HepG2 (cell line): ENCODE measurements around the gene AP5B1. TPM values are rescaled to one million over a fixed set of nuclear protein-coding genes. Genes with fewer than 3 reads are reported as not detected.

Source experiments
- DZIP1 ChIP-seq: sonication (generic); formaldehyde crosslinking; IDR thresholded peaks from 2 replicates; pipeline ENCODE4 v1.5.0; 2020; ENCODE audit warnings: mild to moderate bottlenecking, missing genetic modification reagents
- KDM5B ChIP-seq: sonication (generic); formaldehyde crosslinking; IDR thresholded peaks from 2 replicates; pipeline ENCODE4 v1.4.0; 2020; ENCODE audit warnings: missing genetic modification reagents, mild to moderate bottlenecking, borderline replicate concordance
- RXRA ChIP-seq: sonication (generic); formaldehyde crosslinking; IDR thresholded peaks from 2 replicates; pipeline ENCODE4 v1.5.1; 2020; ENCODE audit warnings: missing genetic modification reagents
- SAP130 ChIP-seq: IDR thresholded peaks from 2 replicates; pipeline ENCODE4 v1.6.1; 2016; ENCODE audit warnings: low read depth
- SRY ChIP-seq: sonication (generic); formaldehyde crosslinking; IDR thresholded peaks from 2 replicates; pipeline ENCODE4 v1.8.0; 2022; ENCODE audit warnings: mild to moderate bottlenecking, missing genetic modification reagents
- THAP7 ChIP-seq: sonication (generic); formaldehyde crosslinking; IDR thresholded peaks from 2 replicates; pipeline ENCODE4 v1.8.1; 2023; ENCODE audit warnings: mild to moderate bottlenecking, missing genetic modification reagents
- ZBTB33 ChIP-seq: sonication (generic); formaldehyde crosslinking; IDR thresholded peaks from 2 replicates; pipeline ENCODE4 v1.4.0; 2020; ENCODE audit warnings: missing genetic modification reagents
- ZNF276 ChIP-seq: sonication (generic); formaldehyde crosslinking; IDR thresholded peaks from 2 replicates; pipeline ENCODE4 v1.4.0; 2020; ENCODE audit warnings: mild to moderate bottlenecking, low read depth, missing genetic modification reagents
- ZNF343 ChIP-seq: sonication (generic); formaldehyde crosslinking; IDR thresholded peaks from 2 replicates; pipeline ENCODE4 v1.4.0; 2020; ENCODE audit warnings: mild to moderate bottlenecking, missing genetic modification reagents
- ZNF800 ChIP-seq: sonication (generic); formaldehyde crosslinking; IDR thresholded peaks from 2 replicates; pipeline ENCODE4 v1.4.0; 2020; ENCODE audit warnings: missing genetic modification reagents
- polyA plus RNA-seq, 8 experiments: library from polyadenylated mRNA; depleted of rRNA in 3 of 8; stranded (reverse) in 7 of 8; unstranded in 1 of 8; fragments of >200 nt; fragmentation: Illumina TruSeq in 4 of 8; extraction: Trizol in 4 of 8; gene quantifications; 2 replicates each; pipeline versions ENCODE4 v1.2.1 to v1.2.3, GENCODE V29; 2011 to 2016; ENCODE audit warnings: low read depth in 4 of 8, missing spikeins in 1 of 8, mixed read lengths in 1 of 8; ENCODE audit not compliant: insufficient read depth in 1 of 8
- total RNA-seq, 5 experiments: library from RNA; depleted of rRNA; stranded (reverse); fragments of >200 nt; fragmentation: Illumina TruSeq; extraction: Trizol; gene quantifications; 2 replicates each; pipeline ENCODE4 v1.2.3, GENCODE V29; 2016; ENCODE audit warnings: low read depth in 1 of 5
- TF ChIP-seq, protein P1 (sequence below): sonication (generic); formaldehyde crosslinking; IDR thresholded peaks from 2 replicates; pipeline ENCODE4 v1.8.0; 2022; ENCODE audit warnings: mild to moderate bottlenecking, missing genetic modification reagents; ENCODE audit not compliant: insufficient replicate concordance
- TF ChIP-seq, protein P2 (sequence below): sonication (generic); formaldehyde crosslinking; IDR thresholded peaks from 2 replicates; pipeline ENCODE4 v1.4.0; 2020; ENCODE audit warnings: missing genetic modification reagents

The AP5B1 gene
- total and polyA plus RNA-seq, 2 of the 13 experiments (the other 11 are each of a cell fraction or from before 2014, with no cell fraction given): 1.7 to 4.4 TPM

- peak; percentile 73 for TF ChIP-seq SAP130 (CRISPR knock-in tag)
- 0 out of 2 replicates have a peak, but pooled peaks have one; percentile 19 for TF ChIP-seq SRY (CRISPR knock-in tag)
- 0 out of 2 replicates have a peak, but pooled peaks have one; percentile 43 for TF ChIP-seq THAP7 (CRISPR knock-in tag)
- TF ChIP-seq ZNF343 (CRISPR knock-in tag): no peak
- TF ChIP-seq, protein P1, sequence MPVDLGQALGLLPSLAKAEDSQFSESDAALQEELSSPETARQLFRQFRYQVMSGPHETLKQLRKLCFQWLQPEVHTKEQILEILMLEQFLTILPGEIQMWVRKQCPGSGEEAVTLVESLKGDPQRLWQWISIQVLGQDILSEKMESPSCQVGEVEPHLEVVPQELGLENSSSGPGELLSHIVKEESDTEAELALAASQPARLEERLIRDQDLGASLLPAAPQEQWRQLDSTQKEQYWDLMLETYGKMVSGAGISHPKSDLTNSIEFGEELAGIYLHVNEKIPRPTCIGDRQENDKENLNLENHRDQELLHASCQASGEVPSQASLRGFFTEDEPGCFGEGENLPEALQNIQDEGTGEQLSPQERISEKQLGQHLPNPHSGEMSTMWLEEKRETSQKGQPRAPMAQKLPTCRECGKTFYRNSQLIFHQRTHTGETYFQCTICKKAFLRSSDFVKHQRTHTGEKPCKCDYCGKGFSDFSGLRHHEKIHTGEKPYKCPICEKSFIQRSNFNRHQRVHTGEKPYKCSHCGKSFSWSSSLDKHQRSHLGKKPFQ (CRISPR knock-in tag): no peak
- TF ChIP-seq, protein P2, sequence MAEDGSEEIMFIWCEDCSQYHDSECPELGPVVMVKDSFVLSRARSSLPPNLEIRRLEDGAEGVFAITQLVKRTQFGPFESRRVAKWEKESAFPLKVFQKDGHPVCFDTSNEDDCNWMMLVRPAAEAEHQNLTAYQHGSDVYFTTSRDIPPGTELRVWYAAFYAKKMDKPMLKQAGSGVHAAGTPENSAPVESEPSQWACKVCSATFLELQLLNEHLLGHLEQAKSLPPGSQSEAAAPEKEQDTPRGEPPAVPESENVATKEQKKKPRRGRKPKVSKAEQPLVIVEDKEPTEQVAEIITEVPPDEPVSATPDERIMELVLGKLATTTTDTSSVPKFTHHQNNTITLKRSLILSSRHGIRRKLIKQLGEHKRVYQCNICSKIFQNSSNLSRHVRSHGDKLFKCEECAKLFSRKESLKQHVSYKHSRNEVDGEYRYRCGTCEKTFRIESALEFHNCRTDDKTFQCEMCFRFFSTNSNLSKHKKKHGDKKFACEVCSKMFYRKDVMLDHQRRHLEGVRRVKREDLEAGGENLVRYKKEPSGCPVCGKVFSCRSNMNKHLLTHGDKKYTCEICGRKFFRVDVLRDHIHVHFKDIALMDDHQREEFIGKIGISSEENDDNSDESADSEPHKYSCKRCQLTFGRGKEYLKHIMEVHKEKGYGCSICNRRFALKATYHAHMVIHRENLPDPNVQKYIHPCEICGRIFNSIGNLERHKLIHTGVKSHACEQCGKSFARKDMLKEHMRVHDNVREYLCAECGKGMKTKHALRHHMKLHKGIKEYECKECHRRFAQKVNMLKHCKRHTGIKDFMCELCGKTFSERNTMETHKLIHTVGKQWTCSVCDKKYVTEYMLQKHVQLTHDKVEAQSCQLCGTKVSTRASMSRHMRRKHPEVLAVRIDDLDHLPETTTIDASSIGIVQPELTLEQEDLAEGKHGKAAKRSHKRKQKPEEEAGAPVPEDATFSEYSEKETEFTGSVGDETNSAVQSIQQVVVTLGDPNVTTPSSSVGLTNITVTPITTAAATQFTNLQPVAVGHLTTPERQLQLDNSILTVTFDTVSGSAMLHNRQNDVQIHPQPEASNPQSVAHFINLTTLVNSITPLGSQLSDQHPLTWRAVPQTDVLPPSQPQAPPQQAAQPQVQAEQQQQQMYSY (CRISPR knock-in tag): no peak
- TF ChIP-seq ZNF800 (CRISPR knock-in tag): 0 out of 2 replicates have a peak, but pooled peaks have one; percentile 31
- peak; percentile 65 for TF ChIP-seq RXRA (CRISPR knock-in tag)
- no peak for TF ChIP-seq ZNF276 (CRISPR knock-in tag)
- TF ChIP-seq DZIP1: no peak
- peak; percentile 99 for TF ChIP-seq ZBTB33 (CRISPR knock-in tag)
- TF ChIP-seq KDM5B (CRISPR knock-in tag): no peak
These were observed 632 bp downstream of the AP5B1 start (continued) for GRCh38 chr11:65779919-65780769.
